ENCODE results near the gene ANKS1A. TPM values are rescaled to one million over a fixed set of nuclear protein-coding genes. Genes with fewer than 3 reads are reported as not detected.

ANKS1A gene
- total RNA-seq, 1 experiment from 2014 or later: 24.0 TPM

DNA sequence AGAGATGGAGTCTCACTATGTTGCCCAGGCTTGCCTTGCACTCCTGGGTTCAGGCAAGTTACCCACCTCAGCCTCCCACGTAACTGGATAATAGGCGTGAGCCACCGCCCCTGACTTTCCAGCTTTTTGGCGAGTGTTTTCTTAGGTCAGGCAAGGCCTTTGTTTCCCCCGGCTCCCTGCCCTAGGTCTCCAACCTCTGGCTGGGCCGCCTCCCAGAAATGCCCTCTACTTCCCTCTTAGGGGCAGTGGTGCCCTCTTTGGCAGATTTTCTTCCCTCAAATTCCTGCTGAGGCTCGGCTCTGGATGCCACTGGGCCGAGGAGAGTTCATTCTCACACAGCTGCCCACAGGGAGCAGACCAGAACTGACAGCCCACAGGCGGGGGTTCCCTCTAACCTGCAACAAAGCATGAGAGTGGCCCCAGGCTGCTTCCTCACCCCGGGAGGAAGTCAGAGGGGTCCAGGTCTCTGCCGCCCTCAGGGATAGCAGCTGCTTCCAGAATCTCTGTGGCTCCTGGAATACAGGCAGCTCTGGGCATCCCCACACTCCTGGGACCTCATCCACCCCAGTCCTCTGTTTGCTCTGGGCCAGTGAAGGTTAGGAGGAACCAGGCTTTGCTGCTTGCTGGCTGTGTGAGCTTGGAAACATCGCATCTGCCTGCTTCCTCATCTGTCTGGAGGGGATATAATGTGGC, 195.6 kb downstream of the ANKS1A start:
- Mint-ChIP-seq H3K4me3 (ENCODE audit: unreplicated experiment) (no peak overlapping the region), H3K27ac (ENCODE audit: unreplicated experiment) (no peak overlapping the region), H3K27me3 (ENCODE audit: insufficient read depth, unreplicated experiment) (no peaks in the 10 kb centered on the region), H3K9me3 (ENCODE audit: unreplicated experiment) (no peaks in the 10 kb centered on the region), H3K4me1 (ENCODE audit: low read depth, unreplicated experiment) (no peaks in the 10 kb centered on the region), H3K36me3 (ENCODE audit: insufficient read depth, unreplicated experiment) (peaks cover 43% of the 10 kb centered on the region)
- Histone ChIP-seq H3K4me3 (ENCODE audit: low read depth, low read length) (no peak overlapping the region), H3K36me3 (ENCODE audit: control insufficient read depth, insufficient read depth, low read length) (peaks cover 3% of the 10 kb centered on the region), H3K9me3 (no peaks in the 10 kb centered on the region), H3K27me3 (replicated peaks; ENCODE audit: control insufficient read depth, insufficient read depth, low read length) (no peaks in the 10 kb centered on the region), H3K4me1 (no peaks in the 10 kb centered on the region)
- no TSS peak for BruUV-seq (replicated peaks)
- intact Hi-C loops (cut with micrococcal nuclease; ENCODE audit: unreplicated experiment): no loop called here
- TF ChIP-seq, protein P1, sequence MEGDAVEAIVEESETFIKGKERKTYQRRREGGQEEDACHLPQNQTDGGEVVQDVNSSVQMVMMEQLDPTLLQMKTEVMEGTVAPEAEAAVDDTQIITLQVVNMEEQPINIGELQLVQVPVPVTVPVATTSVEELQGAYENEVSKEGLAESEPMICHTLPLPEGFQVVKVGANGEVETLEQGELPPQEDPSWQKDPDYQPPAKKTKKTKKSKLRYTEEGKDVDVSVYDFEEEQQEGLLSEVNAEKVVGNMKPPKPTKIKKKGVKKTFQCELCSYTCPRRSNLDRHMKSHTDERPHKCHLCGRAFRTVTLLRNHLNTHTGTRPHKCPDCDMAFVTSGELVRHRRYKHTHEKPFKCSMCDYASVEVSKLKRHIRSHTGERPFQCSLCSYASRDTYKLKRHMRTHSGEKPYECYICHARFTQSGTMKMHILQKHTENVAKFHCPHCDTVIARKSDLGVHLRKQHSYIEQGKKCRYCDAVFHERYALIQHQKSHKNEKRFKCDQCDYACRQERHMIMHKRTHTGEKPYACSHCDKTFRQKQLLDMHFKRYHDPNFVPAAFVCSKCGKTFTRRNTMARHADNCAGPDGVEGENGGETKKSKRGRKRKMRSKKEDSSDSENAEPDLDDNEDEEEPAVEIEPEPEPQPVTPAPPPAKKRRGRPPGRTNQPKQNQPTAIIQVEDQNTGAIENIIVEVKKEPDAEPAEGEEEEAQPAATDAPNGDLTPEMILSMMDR (IDR thresholded peaks at IDR 0.05; ENCODE audit: insufficient read depth in 1 of 2, low read depth in 1 of 2, low read length in 1 of 2, severe bottlenecking in 1 of 2, unreplicated experiment in 1 of 2): no peak
- CTCF ChIA-PET: no interaction called here
- POLR2A ChIA-PET: no interaction called here
- peak in 1 of 2 experiments; percentile 9 for DNase-seq

DNA sequence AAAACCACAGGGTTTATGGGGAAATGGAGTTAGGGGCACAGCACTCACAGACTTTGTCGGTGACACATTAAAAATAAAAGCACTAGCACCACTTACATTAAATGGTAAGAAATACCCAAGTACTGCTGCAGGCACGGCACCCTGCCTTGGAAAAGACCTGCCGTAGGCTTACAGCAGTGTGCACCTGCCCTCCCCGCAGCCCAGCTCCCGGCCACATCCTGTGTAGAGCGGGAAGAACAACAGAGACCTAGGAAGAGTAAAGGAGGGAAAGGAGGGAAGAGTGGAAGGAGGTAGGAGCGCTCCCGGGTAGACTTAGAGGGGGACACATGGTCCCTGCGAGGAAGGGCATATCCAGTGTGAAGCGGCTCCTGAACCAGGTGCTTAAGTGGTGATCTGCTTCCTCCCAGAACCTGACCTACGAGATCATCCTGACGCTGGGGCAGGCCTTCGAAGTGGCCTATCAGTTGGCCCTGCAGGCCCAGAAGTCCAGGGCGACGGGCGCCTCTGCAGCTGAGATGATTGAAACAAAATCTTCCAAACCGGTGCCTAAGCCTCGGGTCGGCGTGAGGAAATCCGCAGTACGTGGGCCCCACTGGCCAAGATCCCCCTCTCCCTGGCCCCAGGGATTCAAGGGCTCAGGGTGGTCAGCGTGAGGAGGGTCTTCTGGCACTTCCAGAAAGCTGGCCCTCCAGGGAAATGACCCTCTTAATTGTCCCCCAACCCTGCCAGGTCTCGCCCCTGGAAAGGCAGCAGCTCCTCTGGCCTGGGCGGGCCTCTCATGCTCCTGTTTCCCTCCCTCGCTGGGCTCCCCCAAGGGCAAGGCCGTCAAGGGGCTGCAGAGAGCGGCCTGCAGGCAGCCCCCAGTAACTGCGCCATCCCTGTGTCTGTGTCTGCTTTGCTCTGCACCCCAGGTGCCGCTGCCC, 196.6 kb downstream of the ANKS1A start:
- no peak overlapping the region for H3K4me3 ChIP-seq (ENCODE audit: low read depth, low read length)
- peaks cover 3% of the 10 kb centered on the region for H3K36me3 ChIP-seq (ENCODE audit: control insufficient read depth, insufficient read depth, low read length)
- no peaks in the 10 kb centered on the region for H3K4me1 Mint-ChIP-seq (ENCODE audit: low read depth, unreplicated experiment)
- no TSS peak for BruUV-seq (replicated peaks)
- H3K27me3 ChIP-seq (replicated peaks; ENCODE audit: control insufficient read depth, insufficient read depth, low read length): no peaks in the 10 kb centered on the region
- no peaks in the 10 kb centered on the region for H3K27me3 Mint-ChIP-seq (ENCODE audit: insufficient read depth, unreplicated experiment)
- peaks cover 43% of the 10 kb centered on the region for H3K36me3 Mint-ChIP-seq (ENCODE audit: insufficient read depth, unreplicated experiment)
- no peaks in the 10 kb centered on the region for H3K4me1 ChIP-seq
- DNase-seq: peak in 1 of 2 experiments; percentile 14
- no peaks in the 10 kb centered on the region for H3K9me3 Mint-ChIP-seq (ENCODE audit: unreplicated experiment)
- no peak overlapping the region for H3K27ac Mint-ChIP-seq (ENCODE audit: unreplicated experiment)
- CTCF ChIA-PET: no interaction called here
- POLR2A ChIA-PET: no interaction called here
- no peak overlapping the region for H3K4me3 Mint-ChIP-seq (ENCODE audit: unreplicated experiment)
- TF ChIP-seq, protein P1 (IDR thresholded peaks at IDR 0.05; ENCODE audit: insufficient read depth in 1 of 2, low read depth in 1 of 2, low read length in 1 of 2, severe bottlenecking in 1 of 2, unreplicated experiment in 1 of 2): no peak
- intact Hi-C loops (cut with micrococcal nuclease; ENCODE audit: unreplicated experiment): no loop called here
- H3K9me3 ChIP-seq: no peaks in the 10 kb centered on the region

DNA sequence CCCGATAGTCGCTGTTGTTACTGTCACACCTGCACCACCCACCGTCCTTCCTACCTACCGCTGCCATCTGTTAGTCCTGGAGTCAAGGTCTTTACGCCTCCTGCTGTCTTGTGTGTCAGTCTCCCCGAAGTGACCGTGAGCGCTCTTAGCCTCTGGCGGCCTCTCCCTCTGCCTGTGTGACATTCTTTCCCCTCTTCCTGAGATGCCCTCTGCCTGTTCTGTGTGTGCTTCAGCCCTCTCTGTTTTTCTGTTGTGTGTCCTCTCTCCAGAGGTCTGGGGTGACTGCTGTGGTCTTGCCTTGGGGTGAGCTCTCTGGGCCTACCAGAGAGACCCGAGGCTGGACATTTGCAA, 197.2 kb downstream of the ANKS1A start:
- Mint-ChIP-seq H3K4me3 (ENCODE audit: unreplicated experiment) (no peak overlapping the region), H3K4me1 (ENCODE audit: low read depth, unreplicated experiment) (no peaks in the 10 kb centered on the region), H3K27ac (ENCODE audit: unreplicated experiment) (no peak overlapping the region), H3K9me3 (ENCODE audit: unreplicated experiment) (no peaks in the 10 kb centered on the region), H3K36me3 (ENCODE audit: insufficient read depth, unreplicated experiment) (peaks cover 40% of the 10 kb centered on the region), H3K27me3 (ENCODE audit: insufficient read depth, unreplicated experiment) (no peaks in the 10 kb centered on the region)
- CTCF ChIA-PET: no interaction called here
- peak in 1 of 2 experiments; percentile 3 for DNase-seq
- POLR2A ChIA-PET: no interaction called here
- BruUV-seq (replicated peaks): no TSS peak
- Histone ChIP-seq H3K9me3 (no peaks in the 10 kb centered on the region), H3K4me1 (no peaks in the 10 kb centered on the region), H3K4me3 (ENCODE audit: low read depth, low read length) (no peak overlapping the region), H3K36me3 (ENCODE audit: control insufficient read depth, insufficient read depth, low read length) (peaks cover 3% of the 10 kb centered on the region), H3K27me3 (replicated peaks; ENCODE audit: control insufficient read depth, insufficient read depth, low read length) (no peaks in the 10 kb centered on the region)
- intact Hi-C loops (cut with micrococcal nuclease; ENCODE audit: unreplicated experiment): no loop called here
- TF ChIP-seq, protein P1 (IDR thresholded peaks at IDR 0.05; ENCODE audit: insufficient read depth in 1 of 2, low read depth in 1 of 2, low read length in 1 of 2, severe bottlenecking in 1 of 2, unreplicated experiment in 1 of 2): no peak
